GM18951 (cell line): ENCODE measurements around the gene DLG1.

Source experiments
- POLR2A ChIP-seq: IDR thresholded peaks from 4 replicates; pipeline ENCODE4 v1.6.1; 2011; ENCODE audit warnings: mild to moderate bottlenecking; ENCODE audit not compliant: insufficient read length, insufficient read depth; ENCODE audit errors: extremely low read depth
- in situ Hi-C: fragments of 300-500 bp; cut with MboI; formaldehyde crosslinking; loops from one replicate; pipeline ENCODE4 v1.12.0; 2022; ENCODE audit warnings: low sequenced_read_pairs, mixed read lengths, inconsistent platforms; ENCODE audit not compliant: unreplicated experiment

The DLG1 gene

DNA sequence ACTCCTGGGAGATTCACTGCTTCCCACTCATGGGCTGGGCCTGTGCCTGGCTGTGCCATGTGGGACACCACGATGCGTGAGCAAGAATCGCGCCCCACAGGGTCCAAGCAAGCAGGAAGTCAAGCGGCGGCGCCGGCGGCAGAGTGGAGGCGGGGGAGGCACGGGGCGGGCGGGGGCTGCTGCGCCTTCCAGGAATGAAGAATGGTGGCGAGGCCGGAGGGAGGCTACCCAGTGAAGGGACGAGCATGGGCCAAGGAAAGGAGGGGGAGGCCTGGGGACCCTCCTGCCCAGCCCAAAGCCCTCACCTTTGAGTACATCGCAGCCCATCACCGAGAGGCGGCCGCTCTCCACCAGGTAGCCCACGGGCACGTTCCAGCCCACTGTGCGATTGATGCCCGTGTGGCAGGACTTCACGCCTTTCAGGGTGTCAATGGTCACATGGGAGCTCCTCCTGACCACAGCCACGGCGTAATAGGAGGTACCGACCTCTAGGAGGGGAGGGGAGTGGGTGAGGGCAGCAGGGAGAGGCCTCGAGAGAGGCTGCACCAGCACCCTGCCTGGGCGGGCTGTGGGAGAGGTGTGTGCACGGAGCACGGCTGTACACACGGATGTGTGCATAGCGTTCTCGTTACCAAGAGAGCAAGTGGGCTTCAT, 274.3 kb downstream of the DLG1 start:
- in situ Hi-C loops: no loop called here

DNA sequence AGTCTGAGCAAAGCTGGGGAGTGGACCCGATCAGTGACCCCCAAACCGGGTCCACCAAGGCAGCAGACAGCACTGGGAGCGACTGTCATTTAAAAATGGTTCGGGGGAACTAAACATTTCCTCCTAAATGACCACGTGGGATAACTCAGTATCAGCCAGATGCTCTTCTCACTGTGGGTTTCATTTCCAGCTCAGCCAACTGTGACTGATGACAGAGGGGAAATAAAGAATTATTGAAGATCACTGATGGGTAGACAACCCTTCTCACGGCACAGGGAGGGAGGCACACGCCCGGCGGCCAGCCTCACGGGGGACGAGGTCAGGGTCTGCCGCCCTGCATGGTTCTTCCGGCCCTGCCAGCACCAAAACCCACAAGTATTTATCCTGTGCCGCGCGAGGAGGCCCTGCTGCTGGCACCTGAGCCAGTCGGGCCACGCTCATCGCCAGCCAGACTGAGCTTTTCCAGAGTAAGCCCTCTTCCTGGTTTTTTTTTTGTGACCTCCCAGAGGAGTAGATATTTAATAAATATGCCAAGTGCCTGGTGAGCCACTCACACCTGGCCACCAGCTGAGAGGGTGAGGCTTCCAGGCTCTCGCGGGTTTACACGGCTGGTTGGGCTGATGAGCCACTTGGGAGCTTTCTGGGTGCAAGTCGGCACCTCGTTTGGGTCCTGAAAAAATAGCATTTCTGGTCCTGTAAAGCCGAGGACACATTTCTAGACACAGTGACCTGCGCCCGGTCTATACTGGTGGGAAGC, 275.0 kb downstream of the DLG1 start:
- TF ChIP-seq POLR2A: no peak
- in situ Hi-C loops: no loop called here

More for the DNA sequence above, 274.3 kb downstream of the DLG1 start:
- TF ChIP-seq POLR2A: no peak

DNA sequence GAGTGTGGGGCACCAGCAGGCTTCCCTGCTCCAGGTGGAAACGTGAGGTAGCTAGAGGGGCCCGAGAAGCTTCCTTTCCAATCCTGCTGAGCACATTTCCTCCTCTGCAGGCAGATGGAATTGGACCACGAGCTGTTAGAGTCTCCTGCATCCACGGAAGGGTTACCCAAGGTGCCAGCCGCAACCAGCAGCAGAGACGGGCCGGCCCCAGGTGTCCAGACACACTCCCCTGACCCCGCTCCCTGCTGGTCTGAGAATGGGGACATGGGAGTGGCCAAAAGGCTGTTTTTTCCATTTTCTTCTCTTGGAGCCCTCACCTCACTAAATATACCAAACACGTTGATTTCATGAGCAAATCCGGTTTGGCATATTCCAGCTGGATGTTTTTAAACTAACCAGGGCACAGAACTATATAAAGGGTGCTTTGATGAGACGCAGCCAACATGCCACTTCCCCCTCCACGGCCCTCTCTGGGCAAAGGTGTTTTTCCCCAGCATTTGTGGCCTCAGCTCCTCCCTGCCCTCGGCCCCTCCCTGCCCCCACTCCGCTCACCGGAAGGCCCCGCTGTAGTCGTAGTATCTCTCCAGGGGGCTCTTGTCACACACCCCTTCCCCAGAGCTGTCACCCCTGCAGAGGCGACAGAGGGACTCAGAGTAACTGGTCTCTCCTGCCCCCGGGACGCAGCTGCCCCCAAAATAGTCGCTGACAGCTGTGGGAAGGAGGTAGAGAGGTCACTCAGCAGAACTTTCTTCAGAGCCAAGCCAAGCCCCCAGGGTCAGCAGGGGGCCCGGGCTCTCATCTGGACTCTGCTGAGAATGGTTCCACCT, 275.8 kb downstream of the DLG1 start:
- in situ Hi-C loops: no loop called here
- TF ChIP-seq POLR2A: peak; percentile 9

GRCh38 chr3:197021729-197022404, 276.5 kb downstream of the DLG1 start:
- in situ Hi-C loops: no loop called here
- no peak for TF ChIP-seq POLR2A

DNA sequence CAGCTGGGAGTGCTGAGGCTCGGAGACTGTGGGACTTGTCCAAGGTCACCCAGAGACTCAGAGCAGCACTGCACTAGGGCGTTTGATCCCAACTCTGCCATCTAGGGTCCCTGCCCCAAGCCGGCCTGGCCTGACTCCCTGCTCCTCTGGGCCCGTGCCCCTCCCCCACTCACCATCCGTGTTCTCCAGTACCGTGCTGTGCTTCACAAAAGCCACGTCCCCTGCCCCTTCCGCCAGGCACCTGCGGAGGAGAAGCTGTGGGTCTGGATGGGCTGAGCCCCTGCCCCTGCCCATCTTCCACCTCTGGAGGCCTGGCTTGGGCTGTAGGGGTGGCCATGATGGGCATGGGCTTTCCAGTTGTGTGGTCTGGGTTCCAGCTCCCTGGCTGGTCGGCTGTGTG, 277.2 kb downstream of the DLG1 start:
- TF ChIP-seq POLR2A: no peak
- in situ Hi-C loops: no loop called here

GRCh38 chr3:197019535-197019934, 278.9 kb downstream of the DLG1 start:
- TF ChIP-seq POLR2A: no peak
- in situ Hi-C loops: no loop called here

DNA sequence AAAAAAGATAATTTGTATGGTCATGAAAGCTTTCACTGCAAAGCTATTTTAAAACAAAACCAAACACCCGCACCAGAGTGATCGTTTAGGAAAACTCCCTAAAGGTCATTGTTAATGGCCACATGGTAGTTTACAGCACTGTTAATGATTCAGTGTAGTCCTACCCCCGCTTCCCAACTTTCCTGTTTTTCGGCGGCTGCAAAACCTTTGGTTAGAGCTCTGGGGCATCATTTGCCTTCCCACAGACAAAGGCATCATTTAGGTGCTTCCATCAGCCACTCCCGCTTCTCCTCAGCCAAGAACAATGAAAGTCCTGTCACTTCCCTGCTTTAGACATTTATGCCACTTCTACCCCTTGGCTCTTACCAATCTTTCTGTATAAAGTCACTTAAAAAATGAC, 279.4 kb downstream of the DLG1 start:
- in situ Hi-C loops: no loop called here
- no peak for TF ChIP-seq POLR2A

GRCh38 chr3:197017003-197017402, 281.4 kb downstream of the DLG1 start:
- TF ChIP-seq POLR2A: no peak
- in situ Hi-C loops: no loop called here

GRCh38 chr3:197015790-197016736, 282.3 kb downstream of the DLG1 start:
- in situ Hi-C loops: no loop called here
- TF ChIP-seq POLR2A: no peak

DNA sequence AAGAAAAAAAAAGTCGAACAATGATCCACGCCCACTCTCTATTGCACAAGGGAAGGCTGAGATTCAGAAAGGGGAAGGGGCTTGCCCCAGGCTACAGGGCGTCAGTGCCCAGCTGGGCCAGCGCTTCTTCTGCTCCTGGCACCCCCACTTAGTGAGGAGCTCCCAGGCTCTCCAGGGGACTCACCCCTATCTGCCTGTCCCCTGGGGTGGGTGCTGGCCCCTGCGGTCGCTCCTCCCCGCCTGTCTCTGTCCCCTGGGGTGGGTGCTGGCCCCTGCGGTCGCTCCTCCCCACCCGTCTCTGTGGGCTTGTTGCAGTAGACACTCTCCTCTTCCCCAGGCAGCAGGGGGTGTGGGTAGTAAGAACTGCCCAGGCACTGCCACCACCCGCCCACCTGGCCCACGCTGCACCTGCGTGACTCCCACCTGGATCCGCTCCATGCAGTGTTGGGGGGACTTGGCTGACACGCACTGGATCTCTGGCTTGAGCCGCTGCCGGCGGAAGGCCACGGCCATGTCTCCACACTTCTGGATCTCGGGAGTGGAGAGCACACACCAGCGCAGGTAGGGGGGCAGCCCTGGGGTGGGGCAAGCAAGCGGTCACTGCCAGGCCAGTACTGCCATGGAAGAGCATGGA, 283.4 kb downstream of the DLG1 start:
- no peak for TF ChIP-seq POLR2A
- in situ Hi-C loops: no loop called here

- in situ Hi-C loops: no loop called here
- no peak for TF ChIP-seq POLR2A
These were observed 284.4 kb downstream of the DLG1 start for GRCh38 chr3:197014024-197014423.

DNA sequence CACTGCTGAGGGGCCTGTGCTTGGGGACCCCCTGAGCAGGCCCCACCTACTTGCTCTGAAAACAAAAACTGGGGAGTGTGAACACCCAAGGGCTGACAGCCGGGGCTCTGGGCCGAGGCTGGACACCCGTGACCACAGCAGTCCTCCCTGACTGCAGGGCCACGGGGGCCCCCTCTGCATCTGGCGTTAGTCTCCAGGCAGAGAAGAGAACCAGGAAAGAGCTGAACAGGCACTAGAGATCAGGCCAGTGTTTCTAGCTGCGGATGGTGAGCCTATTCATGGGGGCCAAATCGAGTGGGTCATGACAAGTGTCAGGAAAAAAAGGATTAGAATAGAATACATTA, 285.9 kb downstream of the DLG1 start:
- TF ChIP-seq POLR2A: no peak
- in situ Hi-C loops: no loop called here
